HG03159 (cell line): ENCODE measurements around the gene CTSV.
"Not testable (repeated sequence)": the region's sequence is repeated elsewhere in the genome, so short reads cannot be mapped to it uniquely, and the experiment has no call there.

ENCODE experiments used
- ATAC-seq: cut with Tn5 transposase; IDR thresholded peaks from one replicate; pipeline ENCODE4 v1.9.1; 2021; ENCODE audit warnings: mild to moderate bottlenecking, moderate library complexity; ENCODE audit not compliant: unreplicated experiment

CTSV gene

DNA sequence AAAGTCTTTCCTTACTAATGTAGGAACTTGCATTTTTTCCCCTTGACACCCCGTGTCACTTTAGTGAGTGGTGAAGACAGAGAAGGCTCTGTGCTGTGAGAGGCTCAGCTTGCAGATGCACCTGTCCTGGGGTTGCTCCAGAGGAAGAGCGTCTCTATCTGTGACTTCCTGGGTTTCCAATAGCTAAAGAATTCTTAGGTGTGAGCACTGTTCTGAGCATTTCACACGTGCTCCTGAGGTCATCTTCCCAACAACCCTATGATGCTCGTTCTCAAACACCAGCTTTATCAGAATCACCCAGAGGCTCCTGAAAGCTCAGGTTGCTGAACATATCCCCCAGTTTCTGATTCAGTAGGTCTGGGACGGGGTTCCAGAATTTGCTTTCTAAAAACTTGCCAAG, 6.4 kb upstream of the CTSV start:
- no peak for ATAC-seq

DNA sequence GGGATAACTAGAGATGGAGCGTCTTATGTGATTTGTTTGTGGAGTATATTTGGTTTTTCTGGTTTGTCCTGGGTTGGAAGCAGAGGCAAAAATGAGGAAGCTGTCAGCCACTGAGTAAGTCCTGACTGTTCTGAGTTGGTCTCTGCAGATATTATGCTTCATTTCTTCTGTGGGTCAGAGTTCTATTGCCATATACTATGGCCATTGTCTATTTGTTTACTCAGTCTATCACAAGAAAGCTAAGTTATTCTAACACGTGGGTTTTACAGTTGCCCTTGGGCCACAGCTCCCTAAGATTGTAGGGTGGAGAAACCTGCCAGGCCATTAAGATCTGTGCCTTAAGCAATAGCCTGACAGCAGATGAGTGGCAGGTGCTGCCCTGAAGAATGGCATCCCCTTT, 3.0 kb upstream of the CTSV start:
- ATAC-seq: no peak

DNA sequence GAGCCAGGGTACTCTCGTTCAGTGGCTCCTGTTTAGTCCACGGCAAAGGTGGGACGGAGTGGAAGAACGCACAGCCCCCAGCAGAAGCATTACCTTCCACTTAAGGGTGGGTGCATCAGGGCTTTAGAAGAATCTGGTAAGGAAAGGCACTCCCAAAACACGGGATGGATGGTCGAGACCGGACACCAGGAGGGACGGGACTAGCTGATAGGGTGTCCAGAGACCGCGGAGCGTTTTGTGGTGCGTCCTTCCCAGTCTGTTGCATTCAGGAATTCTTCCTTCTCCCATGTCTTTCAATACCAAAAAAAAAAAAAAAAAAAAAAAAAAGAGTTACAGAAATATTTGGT, 545 bp upstream of the CTSV start:
- ATAC-seq: no peak

DNA sequence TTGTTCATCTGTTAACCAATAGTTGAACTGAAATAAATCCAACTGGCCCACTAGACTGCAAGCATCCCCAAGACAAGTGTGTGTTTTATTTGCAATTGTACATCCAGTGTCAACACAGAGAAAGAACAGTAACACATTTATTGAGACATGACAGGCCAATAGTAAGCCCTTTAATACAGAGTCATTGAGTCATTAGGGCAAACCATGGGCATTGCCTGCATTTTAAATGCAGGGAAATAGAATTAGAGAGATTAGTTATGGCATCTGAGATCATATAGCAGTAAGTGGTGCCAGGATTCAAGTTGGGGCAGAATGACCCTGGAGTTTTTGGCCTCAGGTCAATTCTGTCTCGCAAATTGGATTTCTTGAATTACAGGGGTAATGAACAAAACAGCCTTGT, 15.4 kb downstream of the CTSV start:
- ATAC-seq: not testable (repeated sequence)

DNA sequence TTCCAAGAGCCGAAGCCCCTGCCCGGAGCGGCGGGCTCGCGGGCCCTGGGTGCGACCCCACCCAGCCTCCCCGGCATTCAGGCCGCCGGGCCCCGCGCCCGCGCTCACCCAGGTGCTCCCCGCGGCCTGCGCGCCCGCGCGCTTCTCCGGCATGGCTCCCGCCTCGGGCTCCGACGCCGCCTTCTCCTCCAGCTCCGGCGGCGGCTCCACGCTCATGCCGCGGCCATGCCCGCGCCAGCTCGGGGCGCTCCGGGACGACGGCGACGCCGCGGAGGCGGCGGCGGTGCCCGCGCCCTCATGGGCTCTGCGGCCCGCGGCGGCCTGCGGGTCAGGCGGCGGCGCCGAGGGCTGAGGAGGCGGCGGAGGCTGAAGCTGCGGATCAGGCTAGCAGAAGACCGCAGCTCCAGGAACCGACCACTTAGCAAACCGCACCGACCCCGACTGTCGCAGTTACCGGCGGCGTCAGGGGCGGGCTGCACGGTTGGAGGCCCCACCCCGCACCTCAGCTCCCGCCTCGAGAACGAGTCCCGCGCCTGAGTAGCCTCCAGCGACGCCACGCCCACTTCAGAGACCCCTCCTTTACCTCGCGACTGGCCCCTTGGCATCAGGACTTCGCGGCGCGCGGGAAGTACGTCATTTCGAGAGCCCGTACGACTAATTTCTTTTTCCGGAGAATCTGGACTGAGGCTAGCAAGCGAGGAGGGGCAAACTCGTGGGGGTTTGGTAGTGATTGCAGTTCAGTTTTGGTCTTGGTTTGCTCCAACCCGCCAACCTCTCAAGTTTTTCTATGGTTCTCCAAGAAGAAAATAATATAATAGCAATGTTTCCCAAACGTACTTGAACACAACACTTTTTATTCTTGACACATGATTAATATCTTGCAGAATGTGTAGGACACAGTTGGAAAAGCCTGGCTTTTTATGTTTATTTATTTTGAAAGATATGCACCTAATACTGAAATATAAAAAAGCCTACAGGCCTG, 25.5 kb downstream of the CTSV start:
- peak; percentile 84 for ATAC-seq

DNA sequence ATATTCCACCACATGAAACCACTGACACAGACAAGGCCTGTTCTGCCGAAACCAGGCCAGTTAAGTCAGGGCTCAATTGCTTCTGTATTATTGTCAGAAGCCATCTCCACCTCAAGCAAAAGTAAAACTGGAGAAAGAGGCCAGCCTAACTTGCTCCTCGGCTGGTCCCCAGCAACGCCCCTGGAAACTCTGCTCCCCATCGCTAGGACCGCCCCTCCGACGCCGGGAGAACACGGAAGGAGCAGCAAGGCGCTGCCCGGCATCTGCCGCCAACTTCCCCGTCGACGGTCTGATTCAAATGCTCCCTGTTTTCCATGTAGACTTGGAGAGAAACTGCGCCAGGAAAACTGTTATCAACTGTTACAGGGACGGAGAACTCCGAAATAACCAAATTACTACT, 26.3 kb downstream of the CTSV start:
- ATAC-seq: peak; percentile 59

DNA sequence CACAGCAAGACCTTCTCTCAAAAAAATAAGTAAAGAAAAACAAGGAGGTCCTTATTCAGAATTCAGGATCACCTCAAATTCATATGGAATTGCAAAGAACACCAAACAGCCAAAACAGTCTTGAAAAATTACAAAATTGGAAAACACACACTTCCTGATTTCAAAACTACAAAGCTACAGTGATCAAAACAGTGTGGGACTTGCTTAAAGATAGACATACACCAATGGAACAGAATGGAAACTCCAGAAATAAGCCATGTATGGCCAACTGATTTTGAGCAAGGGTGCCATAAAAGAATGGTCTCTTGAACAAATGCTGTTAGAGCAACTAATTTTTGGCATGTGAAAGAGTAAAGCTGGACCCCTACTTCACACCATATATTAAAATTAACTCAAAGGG, 36.7 kb downstream of the CTSV start:
- not testable (repeated sequence) for ATAC-seq

DNA sequence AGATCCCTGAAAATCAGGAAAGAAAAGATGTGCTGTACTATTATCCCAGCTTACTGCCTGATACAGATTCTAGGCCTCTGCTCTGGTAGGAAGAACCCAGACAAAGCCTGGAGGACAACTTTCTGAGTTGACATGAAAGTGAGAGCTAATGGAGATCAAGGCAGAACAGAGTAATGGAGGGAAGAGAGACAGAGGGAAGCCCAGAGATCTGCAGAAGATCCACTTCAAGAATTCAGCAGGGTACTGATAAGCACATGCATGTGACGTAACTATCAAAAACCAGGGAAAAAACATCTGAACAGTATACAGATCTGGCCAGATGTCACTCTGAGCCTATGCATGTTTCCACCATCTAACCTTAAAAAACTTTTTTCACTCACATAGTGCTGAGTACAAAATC, 37.6 kb downstream of the CTSV start:
- not testable (repeated sequence) for ATAC-seq

DNA sequence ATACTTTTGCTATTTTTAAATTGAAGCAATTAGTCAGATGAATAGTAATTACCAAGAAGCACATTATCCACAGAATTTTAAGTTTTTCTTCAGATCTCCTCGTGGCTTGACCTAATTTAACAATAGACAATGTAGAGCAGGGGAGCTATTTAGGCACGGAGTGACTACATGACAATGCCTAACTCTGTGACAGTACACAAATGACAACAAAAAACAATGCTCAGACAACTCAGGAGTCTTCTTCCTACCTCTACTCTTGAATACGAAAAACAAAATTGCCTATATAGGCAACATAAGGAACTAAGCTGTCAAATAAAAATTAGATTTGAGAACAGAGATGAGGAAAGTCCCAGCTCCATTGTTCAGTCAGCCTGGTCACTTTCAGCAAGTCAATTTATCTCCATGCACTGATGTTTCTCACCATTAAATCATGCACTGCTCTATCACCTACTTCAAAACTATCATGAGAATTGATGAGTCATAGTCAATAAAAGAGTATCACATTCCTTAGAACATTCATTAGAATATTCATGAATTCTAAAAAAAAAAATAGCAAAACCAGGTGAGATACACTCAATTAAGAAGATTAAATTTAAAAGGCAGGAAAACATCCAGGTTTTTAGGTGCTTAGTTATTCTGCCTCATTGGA, 38.7 kb downstream of the CTSV start:
- ATAC-seq: not testable (repeated sequence)

DNA sequence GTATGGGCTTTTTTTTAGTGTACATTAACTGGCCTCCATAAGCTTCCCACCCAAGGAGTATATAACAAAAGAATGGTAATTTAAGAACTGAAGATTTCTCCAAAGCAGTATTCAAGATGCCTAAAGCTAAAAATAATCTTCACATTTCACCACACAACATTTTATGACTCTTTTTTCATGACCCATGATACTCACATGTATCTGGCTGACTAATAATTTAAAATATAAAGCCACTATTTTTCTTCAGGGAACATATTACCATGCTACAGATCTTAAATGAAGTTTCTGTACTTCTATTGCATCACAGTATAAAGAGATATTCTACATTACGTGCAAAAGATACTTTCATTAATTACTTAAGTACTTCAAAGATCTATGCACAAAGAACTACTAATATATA, 39.2 kb downstream of the CTSV start:
- ATAC-seq: not testable (repeated sequence)

DNA sequence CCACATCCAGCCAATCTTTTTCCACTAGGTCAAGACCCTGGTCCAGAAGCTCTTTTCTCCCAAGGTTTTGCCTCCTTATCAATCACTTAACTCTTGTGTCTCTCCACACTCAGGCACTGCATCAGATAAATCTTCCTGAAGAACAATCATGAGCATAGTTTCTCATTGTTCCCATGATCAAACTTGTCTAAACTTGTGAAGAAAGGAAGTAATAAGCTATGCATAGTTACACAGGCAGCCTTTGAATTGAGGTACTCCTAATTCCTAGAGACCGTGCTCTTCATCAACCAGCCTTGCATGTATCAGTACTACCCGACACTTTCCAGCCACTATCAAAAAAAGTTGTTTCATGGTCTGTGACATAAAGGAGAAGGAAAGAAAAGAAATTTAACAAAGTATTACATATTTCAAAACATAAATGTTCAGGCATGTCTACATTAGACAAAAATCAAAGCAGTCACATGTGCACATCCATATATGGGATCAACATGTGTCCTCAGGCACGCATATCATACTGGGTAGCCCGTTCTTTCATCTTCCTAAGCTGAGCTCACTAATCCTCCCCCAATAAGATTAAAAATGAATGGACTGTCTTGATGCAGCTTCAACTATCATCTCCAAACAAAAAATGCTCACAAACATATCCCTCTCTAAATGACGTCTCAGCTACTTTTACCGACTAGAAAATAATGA, 41.8 kb downstream of the CTSV start:
- ATAC-seq: not testable (repeated sequence)

DNA sequence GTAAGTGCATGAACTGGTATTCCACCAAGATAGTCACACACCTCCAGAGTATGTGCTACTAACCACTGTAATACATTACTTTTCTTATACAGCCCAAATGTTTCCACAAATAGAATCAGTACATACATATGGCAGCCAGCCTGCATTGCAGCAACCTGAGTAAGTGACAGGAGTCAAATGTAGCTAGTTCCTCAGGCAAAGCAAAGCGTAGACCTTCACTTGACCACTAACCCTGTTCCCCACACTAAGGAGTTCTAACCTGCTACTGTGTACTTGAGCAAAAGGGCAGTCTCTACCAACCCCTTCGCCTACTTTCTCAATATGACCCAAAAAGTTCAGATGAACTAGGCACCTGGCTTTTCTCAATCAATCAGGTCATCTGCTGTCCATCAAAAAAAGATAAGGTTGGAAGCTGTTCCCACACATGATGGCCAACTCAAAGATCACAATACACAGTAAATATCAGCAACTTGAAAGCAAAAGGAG, 44.4 kb downstream of the CTSV start:
- ATAC-seq: not testable (repeated sequence)

DNA sequence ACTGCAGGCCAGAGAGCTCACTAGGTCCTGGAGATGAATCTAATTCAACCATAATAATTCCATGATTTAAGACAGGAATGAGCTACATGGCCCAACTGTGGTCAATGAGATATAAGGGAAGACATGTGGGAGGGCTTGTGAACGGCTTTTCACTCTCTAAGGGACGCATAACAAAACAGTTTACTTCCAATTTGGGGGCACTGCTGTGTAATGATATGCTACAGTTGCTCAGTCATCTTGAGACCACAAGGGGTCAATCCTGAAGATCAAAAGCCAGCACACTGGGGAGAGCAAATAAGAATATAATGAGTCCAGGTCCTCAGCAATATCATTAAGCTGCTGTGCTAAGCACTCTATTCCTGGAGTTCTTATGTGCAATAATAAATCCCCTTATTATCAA, 46.6 kb downstream of the CTSV start:
- ATAC-seq: not testable (repeated sequence)

DNA sequence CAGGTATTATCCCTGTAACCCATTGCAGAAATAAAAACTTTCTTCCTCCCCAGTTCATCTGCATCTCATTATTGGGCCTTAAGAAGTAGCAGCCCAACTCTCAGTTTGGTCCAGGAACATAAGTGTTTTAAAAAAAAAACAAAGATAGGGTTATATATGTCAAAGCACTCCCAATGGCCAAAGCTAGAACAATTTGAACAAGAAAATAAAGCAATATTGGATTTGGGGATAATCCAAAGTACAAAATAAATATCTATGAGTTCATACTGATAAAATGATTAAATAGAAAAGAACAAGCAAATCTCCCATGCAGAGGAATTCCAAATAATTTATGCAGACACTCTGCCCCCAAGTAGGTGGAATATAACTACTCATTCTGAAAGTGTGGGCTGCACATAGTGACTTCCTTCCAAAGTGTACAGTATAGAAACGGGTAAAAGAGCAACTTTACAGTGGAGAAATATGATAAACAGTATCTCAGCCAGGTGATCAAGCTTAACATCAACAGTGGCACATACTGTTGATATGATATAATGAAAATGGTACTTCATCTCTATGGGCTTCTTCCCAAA, 49.1 kb downstream of the CTSV start:
- ATAC-seq: not testable (repeated sequence)

DNA sequence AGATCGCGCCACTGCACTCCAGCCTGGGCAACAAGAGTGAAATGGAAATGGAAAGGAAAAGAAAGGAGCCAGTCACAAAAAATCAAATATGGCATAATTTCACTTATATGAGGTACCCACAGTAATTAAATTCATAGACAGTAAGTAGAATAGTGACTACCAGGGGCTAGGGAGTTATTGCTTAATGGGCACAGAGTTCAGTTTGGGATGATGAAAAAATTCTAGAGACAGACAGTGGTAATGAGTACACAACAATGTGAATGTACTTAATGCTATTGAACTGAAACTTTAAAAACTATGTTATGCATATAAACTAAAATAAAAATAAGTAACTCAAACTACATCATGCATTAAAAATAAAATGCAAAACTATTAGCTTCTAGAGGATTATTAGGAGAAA, 54.1 kb downstream of the CTSV start:
- not testable (repeated sequence) for ATAC-seq

DNA sequence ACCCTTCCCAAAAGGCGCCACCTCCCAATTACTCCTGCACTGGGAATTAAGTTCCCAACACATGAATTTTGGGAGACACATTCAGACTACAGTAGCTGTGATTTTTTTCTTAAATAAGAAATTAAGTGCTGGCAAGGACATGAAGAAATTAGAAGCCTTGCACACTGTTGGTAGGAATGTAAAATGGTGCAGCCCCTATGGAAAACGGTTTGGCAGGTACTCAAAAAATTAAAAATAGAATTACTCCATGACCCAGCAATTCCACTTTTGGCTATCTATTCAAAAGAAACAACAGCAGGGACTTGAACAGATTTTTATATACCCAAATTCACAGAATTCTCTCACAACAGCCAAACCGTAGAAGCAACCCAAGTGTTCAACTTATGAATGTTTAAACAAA, 54.8 kb downstream of the CTSV start:
- ATAC-seq: not testable (repeated sequence)

DNA sequence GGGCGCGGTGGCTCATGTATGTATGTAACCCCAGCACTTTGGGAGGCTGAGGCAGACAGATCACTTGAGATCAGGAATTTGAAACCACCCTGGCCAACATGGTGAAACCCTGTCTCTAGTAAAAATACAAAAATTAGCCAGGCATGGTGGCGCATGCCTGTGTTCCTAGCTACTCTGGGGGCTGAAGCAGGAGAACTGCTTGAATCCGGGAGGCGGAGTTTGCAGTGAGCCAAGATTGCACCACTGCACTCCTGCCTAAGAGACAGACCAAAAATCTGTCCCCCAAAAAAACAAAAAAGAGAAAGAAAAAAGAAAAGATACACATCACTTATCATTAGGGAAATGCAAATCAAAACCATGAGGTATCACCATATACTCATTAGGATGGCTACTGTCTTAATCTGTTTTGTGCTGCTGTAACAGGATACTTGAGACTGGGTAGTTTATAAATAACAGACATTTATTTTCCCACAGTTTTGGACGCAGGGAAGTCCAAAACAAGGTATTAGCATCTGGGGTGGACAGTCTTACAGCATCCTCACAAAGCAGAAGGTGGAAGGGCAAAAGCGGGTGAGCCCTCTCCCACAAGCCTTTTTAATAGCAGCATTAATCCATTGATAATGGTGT, 55.3 kb downstream of the CTSV start:
- not testable (repeated sequence) for ATAC-seq
